Hepatocyte (in vitro differentiated cells): ENCODE data around the gene MED8. TPM values are rescaled to one million over a fixed set of nuclear protein-coding genes. Genes with fewer than 3 reads are reported as not detected.

Experiments used
- DNase-seq: peaks from one replicate; pipeline ENCODE4 v3.0.0-alpha.2; 2016; ENCODE audit warnings: low spot score
- H2AFZ ChIP-seq: fragments of 200-600 bp; sonication (generic); 2 replicates; pipeline ENCODE4 v1.6.0; 2016; ENCODE audit warnings: antibody characterized with exemption, mild to moderate bottlenecking
- H3K27ac ChIP-seq: fragments of 200-600 bp; sonication (generic); 2 replicates; pipeline ENCODE4 v1.5.1; 2016; ENCODE audit warnings: mild to moderate bottlenecking
- H3K27me3 ChIP-seq: fragments of 200-600 bp; sonication (generic); 2 replicates; pipeline ENCODE4 v1.6.1; 2016
- H3K36me3 ChIP-seq: fragments of 200-600 bp; sonication (generic); replicated peaks from 2 replicates; pipeline ENCODE4 v1.5.1; 2016; ENCODE audit warnings: low read depth; ENCODE audit not compliant: insufficient read depth
- H3K4me1 ChIP-seq: fragments of 200-600 bp; sonication (generic); 2 replicates; pipeline ENCODE4 v1.5.1; 2016; ENCODE audit warnings: mild to moderate bottlenecking, moderate library complexity; ENCODE audit not compliant: insufficient read depth
- H3K4me2 ChIP-seq: fragments of 200-600 bp; sonication (generic); 2 replicates; pipeline ENCODE4 v1.6.0; 2016
- H3K4me3 ChIP-seq: fragments of 200-600 bp; sonication (generic); 2 replicates; pipeline ENCODE4 v1.5.1; 2016; ENCODE audit warnings: mild to moderate bottlenecking
- H3K79me2 ChIP-seq: fragments of 200-600 bp; sonication (generic); 2 replicates; pipeline ENCODE4 v1.6.0; 2017; ENCODE audit warnings: mild to moderate bottlenecking
- H3K9me2 ChIP-seq: fragments of 200-600 bp; sonication (generic); replicated peaks from 2 replicates; pipeline ENCODE4 v1.6.0; 2017; ENCODE audit warnings: mild to moderate bottlenecking; ENCODE audit not compliant: insufficient read depth
- H3K9me3 ChIP-seq: fragments of 200-600 bp; sonication (generic); 2 replicates; pipeline ENCODE4 v1.5.1; 2016; ENCODE audit warnings: low read depth, mild to moderate bottlenecking
- H4K20me1 ChIP-seq: fragments of 200-600 bp; sonication (generic); 2 replicates; pipeline ENCODE4 v1.6.0; 2016; ENCODE audit warnings: mild to moderate bottlenecking; ENCODE audit not compliant: insufficient read depth, poor library complexity, severe bottlenecking
- CTCF ChIP-seq: fragments of 200-600 bp; sonication (generic); IDR thresholded peaks from 2 replicates; pipeline ENCODE4 v1.5.1; 2016; ENCODE audit warnings: antibody characterized with exemption, mild to moderate bottlenecking; ENCODE audit not compliant: poor library complexity
- EZH2 ChIP-seq: fragments of 200-600 bp; sonication (generic); IDR thresholded peaks from 2 replicates; pipeline ENCODE4 v1.6.1; 2016; ENCODE audit warnings: antibody characterized with exemption, mild to moderate bottlenecking, borderline replicate concordance
- EZH2phosphoT487 ChIP-seq: fragments of 200-600 bp; sonication (generic); IDR thresholded peaks from one replicate; pipeline ENCODE4 v1.6.1; 2018; ENCODE audit warnings: antibody characterized with exemption, mild to moderate bottlenecking, low read depth, moderate library complexity; ENCODE audit not compliant: unreplicated experiment, severe bottlenecking
- WGBS: methylation state at CpG from one replicate; pipeline ENCODE4 v1.1.6; 2016; ENCODE audit warnings: low lambda C conversion rate; ENCODE audit errors: missing lambda C conversion rate; 5-methylcytosine and 5-hydroxymethylcytosine counted together
- polyA plus RNA-seq: library from polyadenylated mRNA; unstranded; fragments of >200 nt; fragmentation: Nextera tagmentation; extraction: Ambion mirVana; gene quantifications from 2 replicates; pipeline ENCODE4 v1.2.1, GENCODE V29; 2016
- total RNA-seq: library from RNA; depleted of rRNA; stranded (reverse); fragments of >200 nt; gene quantifications from 2 replicates; pipeline ENCODE4 v1.2.3, GENCODE V29; 2014

Gene MED8
- total and polyA plus RNA-seq, 2 experiments from 2014 or later, result 58.6 to 68.3 TPM

- TF ChIP-seq EZH2phosphoT487, result no peak
- no peak for TF ChIP-seq EZH2
- TF ChIP-seq CTCF, result no peak
- H3K4me2 ChIP-seq, result no peak overlapping the region
- WGBS, result 97% methylated on average over 3 of the region's 3 CpGs
- H3K27me3 ChIP-seq, result no peaks in the 10 kb centered on the region
- H3K9me2 ChIP-seq, result no peaks in the 10 kb centered on the region
- H3K4me3 ChIP-seq, result no peak overlapping the region
- peaks cover 53% of the 10 kb centered on the region for H3K79me2 ChIP-seq
- no peaks in the 10 kb centered on the region for H3K36me3 ChIP-seq
- no peaks in the 10 kb centered on the region for H3K4me1 ChIP-seq
- H4K20me1 ChIP-seq, result no peaks in the 10 kb centered on the region
- no peaks in the 10 kb centered on the region for H3K9me3 ChIP-seq
- DNase-seq, result no peak
- no peak overlapping the region for H2AFZ ChIP-seq
- no peak overlapping the region for H3K27ac ChIP-seq
Measured at GRCh38 chr1:43398227-43398626, 8.6 kb upstream of the MED8 start.

- H3K36me3 ChIP-seq, result no peaks in the 10 kb centered on the region
Measured at GRCh38 chr1:43396059-43396458, 6.5 kb upstream of the MED8 start.

GRCh38 chr1:43395523-43395922 lies 5.9 kb upstream of the MED8 start:
- no peaks in the 10 kb centered on the region for H3K36me3 ChIP-seq
- DNase-seq, result no peak
- H3K4me2 ChIP-seq, result no peak overlapping the region
- H3K4me1 ChIP-seq, result peaks cover 6% of the 10 kb centered on the region
- no peaks in the 10 kb centered on the region for H3K27me3 ChIP-seq
- no peaks in the 10 kb centered on the region for H3K9me2 ChIP-seq
- no peaks in the 10 kb centered on the region for H3K9me3 ChIP-seq
- peaks cover 74% of the 10 kb centered on the region for H3K79me2 ChIP-seq
- H3K4me3 ChIP-seq, result no peak overlapping the region
- no peak overlapping the region for H3K27ac ChIP-seq
- 90% methylated on average over 4 of the region's 4 CpGs for WGBS
- no peak overlapping the region for H2AFZ ChIP-seq
- TF ChIP-seq EZH2phosphoT487 (no peak), EZH2 (no peak), CTCF (no peak)
- H4K20me1 ChIP-seq, result no peaks in the 10 kb centered on the region

More at GRCh38 chr1:43396059-43396458, 6.5 kb upstream of the MED8 start:
- H3K9me2 ChIP-seq, result no peaks in the 10 kb centered on the region
- H3K9me3 ChIP-seq, result no peaks in the 10 kb centered on the region
- H3K27me3 ChIP-seq, result no peaks in the 10 kb centered on the region
- peaks cover 69% of the 10 kb centered on the region for H3K79me2 ChIP-seq
- H3K4me1 ChIP-seq, result peaks cover 1% of the 10 kb centered on the region
- WGBS, result 50% methylated on average over 1 of the region's 1 CpG
- H3K4me3 ChIP-seq, result no peak overlapping the region
- no peaks in the 10 kb centered on the region for H4K20me1 ChIP-seq
- H2AFZ ChIP-seq, result no peak overlapping the region
- H3K27ac ChIP-seq, result no peak overlapping the region
- H3K4me2 ChIP-seq, result no peak overlapping the region
- TF ChIP-seq EZH2, result no peak
- TF ChIP-seq CTCF, result no peak
- no peak for TF ChIP-seq EZH2phosphoT487
- no peak for DNase-seq

- H3K4me1 ChIP-seq, result peaks cover 19% of the 10 kb centered on the region
- no peak for TF ChIP-seq EZH2
- TF ChIP-seq EZH2phosphoT487, result no peak
- TF ChIP-seq CTCF, result no peak
- no peaks in the 10 kb centered on the region for H3K9me3 ChIP-seq
- H2AFZ ChIP-seq, result no peak overlapping the region
- peaks cover 8% of the 10 kb centered on the region for H4K20me1 ChIP-seq
- H3K79me2 ChIP-seq, result peaks cover 80% of the 10 kb centered on the region
- no peak overlapping the region for H3K27ac ChIP-seq
- no peak overlapping the region for H3K4me3 ChIP-seq
- H3K36me3 ChIP-seq, result no peaks in the 10 kb centered on the region
- WGBS, result 60% methylated on average over 3 of the region's 3 CpGs
- no peak overlapping the region for H3K4me2 ChIP-seq
- H3K9me2 ChIP-seq, result no peaks in the 10 kb centered on the region
- no peaks in the 10 kb centered on the region for H3K27me3 ChIP-seq
- no peak for DNase-seq
Measured at GRCh38 chr1:43392702-43393101, 3.1 kb upstream of the MED8 start.
